ENCODE measurements around the gene RLN1. TPM values are rescaled to one million over a fixed set of nuclear protein-coding genes. Genes with fewer than 3 reads are reported as not detected.

RLN1 gene
- total and polyA plus RNA-seq, 2 of the 13 experiments (the other 11 are each of a cell fraction or from before 2014, with no cell fraction given): not detected

DNA sequence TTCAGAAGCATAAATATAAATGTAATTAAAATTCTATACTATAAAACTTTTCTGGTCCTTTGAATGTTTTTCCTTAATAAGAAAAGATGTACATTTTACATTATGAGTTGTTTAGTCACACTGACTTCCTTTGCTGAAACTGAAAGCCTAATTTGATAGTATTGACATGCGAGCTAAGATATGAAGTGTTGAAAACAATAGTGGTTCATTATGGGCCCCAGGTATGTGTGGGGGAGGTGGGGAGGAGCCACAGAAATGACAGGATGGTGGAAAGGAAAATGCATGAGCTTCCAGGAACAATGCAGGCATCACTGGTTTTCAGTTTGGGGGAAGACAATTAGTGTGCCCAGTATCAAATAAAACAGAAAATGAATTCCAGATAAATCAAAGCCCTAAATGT lies 35.4 kb upstream of the RLN1 start:
- Histone ChIP-seq H3K27ac (ENCODE audit: extremely low read length, insufficient read depth, low read length) (no peak overlapping the region), H4K20me1 (ENCODE audit: insufficient read depth, low read length) (no peaks in the 10 kb centered on the region), H3K9ac (ENCODE audit: insufficient read depth, low read depth, low read length) (no peak overlapping the region), H3K4me3 (replicated peaks in 1 of 3; ENCODE audit: insufficient read depth in 1 of 3, low read depth in 2 of 3, low read length in 3 of 3) (no peak overlapping the region), H3K9me3 (ENCODE audit: low read length) (no peaks in the 10 kb centered on the region), H3K4me2 (ENCODE audit: low read depth, low read length) (no peak overlapping the region), H3K27me3 (ENCODE audit: control insufficient read depth in 1 of 2, insufficient read depth in 2 of 2, low read length in 2 of 2) (no peaks in the 10 kb centered on the region), H3K79me2 (ENCODE audit: insufficient read depth, low read length) (no peaks in the 10 kb centered on the region), H3K36me3 (replicated peaks in 1 of 2; ENCODE audit: control insufficient read depth in 1 of 2, insufficient read depth in 2 of 2, low read length in 2 of 2) (no peaks in the 10 kb centered on the region), H2AFZ (ENCODE audit: low read length) (no peak overlapping the region), H3K4me1 (ENCODE audit: insufficient read depth, low read length) (no peaks in the 10 kb centered on the region)
- ATAC-seq (no peak), FAIRE-seq (no peak), DNase-seq (ENCODE audit: low spot score) (no peak)
- WGBS (ENCODE audit: low lambda C conversion rate): 94% methylated on average over 1 of the region's 1 CpG
- in situ Hi-C loops (cut with HindIII; ENCODE audit: extremely low pct_ligation_motif_present, low pct_unique_long_range_greater_than_20kb): no loop called here
- TF ChIP-seq PITX1 (CRISPR knock-in tag; IDR thresholded peaks at IDR 0.05) (no peak), MTERF4 (CRISPR knock-in tag; IDR thresholded peaks at IDR 0.05) (no peak), ONECUT2 (CRISPR knock-in tag; IDR thresholded peaks at IDR 0.05) (no peak), DR1 (CRISPR knock-in tag; IDR thresholded peaks at IDR 0.05) (no peak), BRD4 (CRISPR knock-in tag; IDR thresholded peaks at IDR 0.05) (no peak), TBP (CRISPR knock-in tag; IDR thresholded peaks at IDR 0.05) (no peak), PBX3 (CRISPR knock-in tag; IDR thresholded peaks at IDR 0.05; ENCODE audit: borderline replicate concordance) (no peak), ZNF773 (CRISPR knock-in tag; IDR thresholded peaks at IDR 0.05; ENCODE audit: borderline replicate concordance) (no peak), ZNF512 (CRISPR knock-in tag; IDR thresholded peaks at IDR 0.05) (no peak), MED1 (CRISPR knock-in tag; IDR thresholded peaks at IDR 0.05) (no peak), ZFY (CRISPR knock-in tag; IDR thresholded peaks at IDR 0.05) (no peak), ZNF644 (CRISPR knock-in tag; IDR thresholded peaks at IDR 0.05; ENCODE audit: low read depth) (no peak), ARNT2 (CRISPR knock-in tag; IDR thresholded peaks at IDR 0.05; ENCODE audit: low read depth) (no peak), ATRX (CRISPR knock-in tag; IDR thresholded peaks at IDR 0.05; ENCODE audit: borderline replicate concordance) (no peak), ZNF430 (CRISPR knock-in tag; IDR thresholded peaks at IDR 0.05) (no peak)
- TF ChIP-seq, protein P1, sequence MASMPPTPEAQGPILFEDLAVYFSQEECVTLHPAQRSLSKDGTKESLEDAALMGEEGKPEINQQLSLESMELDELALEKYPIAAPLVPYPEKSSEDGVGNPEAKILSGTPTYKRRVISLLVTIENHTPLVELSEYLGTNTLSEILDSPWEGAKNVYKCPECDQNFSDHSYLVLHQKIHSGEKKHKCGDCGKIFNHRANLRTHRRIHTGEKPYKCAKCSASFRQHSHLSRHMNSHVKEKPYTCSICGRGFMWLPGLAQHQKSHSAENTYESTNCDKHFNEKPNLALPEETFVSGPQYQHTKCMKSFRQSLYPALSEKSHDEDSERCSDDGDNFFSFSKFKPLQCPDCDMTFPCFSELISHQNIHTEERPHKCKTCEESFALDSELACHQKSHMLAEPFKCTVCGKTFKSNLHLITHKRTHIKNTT (CRISPR knock-in tag; IDR thresholded peaks at IDR 0.05): no peak
- TF ChIP-seq, protein P2, sequence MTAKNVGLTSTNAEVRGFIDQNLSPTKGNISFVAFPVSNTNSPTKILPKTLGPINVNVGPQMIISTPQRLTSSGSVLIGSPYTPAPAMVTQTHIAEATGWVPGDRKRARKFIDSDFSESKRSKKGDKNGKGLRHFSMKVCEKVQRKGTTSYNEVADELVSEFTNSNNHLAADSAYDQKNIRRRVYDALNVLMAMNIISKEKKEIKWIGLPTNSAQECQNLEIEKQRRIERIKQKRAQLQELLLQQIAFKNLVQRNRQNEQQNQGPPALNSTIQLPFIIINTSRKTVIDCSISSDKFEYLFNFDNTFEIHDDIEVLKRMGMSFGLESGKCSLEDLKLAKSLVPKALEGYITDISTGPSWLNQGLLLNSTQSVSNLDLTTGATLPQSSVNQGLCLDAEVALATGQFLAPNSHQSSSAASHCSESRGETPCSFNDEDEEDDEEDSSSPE (CRISPR knock-in tag; IDR thresholded peaks at IDR 0.05): no peak
- BruUV-seq (replicated peaks): no TSS peak
- intact Hi-C loops (cut with micrococcal nuclease; ENCODE audit: unreplicated experiment): no loop called here
- ChIA-PET POLR2A (no interaction called here), CTCF (ENCODE audit: low intra/inter-chr PET ratio, low total read pairs) (no interaction called here)

Measured in HepG2 (cell line).